Naive thymus-derived CD8-positive, alpha-beta T cell (primary cell): ENCODE results near the gene IMMP2L. TPM values are rescaled to one million over a fixed set of nuclear protein-coding genes. Genes with fewer than 3 reads are reported as not detected.

Source experiments
- ATAC-seq, 2 donors: fragments of 150-1000 bp; cut with Tn5 transposase in 1 of 2; sonication (Bioruptor Pico), chemical (Tn5 transposase) in 1 of 2; 1 replicate in 1 of 2; 2 replicates in 1 of 2; pipeline ENCODE4 v1.10.0; 2021; ENCODE audit warnings: mild to moderate bottlenecking in 2 of 2, moderate library complexity in 2 of 2
- POLR2A ChIA-PET: fragments of 350-600 bp; sonication (Branson Sonifier 250); formaldehyde crosslinking; loops from one replicate; lab custom pipeline; 2021; ENCODE audit warnings: antibody characterized with exemption; lab: Charles Lee
- DNase-seq, 10 donors: peaks; one replicate each; pipeline versions ENCODE4 v3.0.0 to v3.0.0-alpha.2; 2020 to 2022
- H3K27ac Mint-ChIP-seq, 10 donors: one replicate each; pipeline ENCODE4 v1.8.0; 2020 to 2022; ENCODE audit warnings: mild to moderate bottlenecking in 10 of 10, mixed read lengths in 10 of 10, moderate library complexity in 4 of 10, inconsistent platforms in 1 of 10
- H3K27me3 Mint-ChIP-seq, 5 donors: one replicate each; pipeline ENCODE4 v1.8.0; 2021 to 2022; ENCODE audit warnings: mixed read lengths in 5 of 5
- H3K36me3 Mint-ChIP-seq, 3 donors: one replicate each; pipeline ENCODE4 v1.8.0; 2020 to 2022; ENCODE audit warnings: mixed read lengths in 3 of 3, mild to moderate bottlenecking in 2 of 3, inconsistent platforms in 1 of 3
- H3K4me1 Mint-ChIP-seq, 4 donors: one replicate each; pipeline ENCODE4 v1.8.0; 2021 to 2022; ENCODE audit warnings: mixed read lengths in 4 of 4
- H3K4me3 Mint-ChIP-seq, 10 donors: one replicate each; pipeline ENCODE4 v1.8.0; 2020 to 2022; ENCODE audit warnings: mild to moderate bottlenecking in 10 of 10, mixed read lengths in 10 of 10, moderate library complexity in 6 of 10, inconsistent platforms in 1 of 10
- H3K9me3 Mint-ChIP-seq, 9 donors: one replicate each; pipeline ENCODE4 v1.8.0; 2020 to 2022; ENCODE audit warnings: mixed read lengths in 9 of 9, mild to moderate bottlenecking in 3 of 9, inconsistent platforms in 1 of 9, moderate library complexity in 1 of 9
- polyA plus RNA-seq, 3 donors: library from polyadenylated mRNA; unstranded; fragments of 300-500 nt; fragmentation: Illumina TruSeq; gene quantifications; one replicate each; pipeline ENCODE4 v1.2.3, GENCODE V29; 2021
- total RNA-seq, 8 experiments: library from RNA in 2 of 8; stranded (reverse) in 2 of 8; gene quantifications; one replicate each; pipeline ENCODE4 v1.2.3 and lab custom pipeline; 2021 to 2026

The IMMP2L gene
- total and polyA plus RNA-seq, 5 experiments from 2014 or later = 17.1 to 29.1 (median 19.6) TPM

DNA sequence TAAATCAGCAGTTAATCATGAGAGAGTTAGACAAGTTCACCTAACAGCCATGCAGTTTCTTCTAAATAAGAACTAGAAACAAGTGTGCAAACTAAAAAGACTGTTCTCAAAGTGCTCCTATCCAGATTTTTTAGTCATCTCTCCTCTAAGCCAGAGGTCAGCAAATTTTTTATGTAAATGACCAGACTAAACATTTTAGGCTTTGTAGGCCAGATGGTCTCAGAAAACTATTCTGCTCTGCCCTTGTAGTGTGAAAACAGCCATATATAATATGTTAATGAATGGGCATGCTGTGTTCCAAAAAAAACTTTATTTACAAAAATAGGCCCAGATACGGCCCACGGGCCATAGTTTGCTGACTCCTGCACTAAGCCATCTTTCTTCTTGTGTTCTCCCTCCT, 734.4 kb downstream of the IMMP2L start:
- Mint-ChIP-seq H3K27me3 (no peaks in the 10 kb centered on the region), H3K4me1 (peaks cover 3 to 5% (median 4%) of the 10 kb centered on the region in 4 donors), H3K36me3 (no peaks in the 10 kb centered on the region), H3K27ac (no peak overlapping the region), H3K4me3 (no peak overlapping the region), H3K9me3 (peaks cover 0 to 2% (median 0%) of the 10 kb centered on the region in 9 donors)
- ATAC-seq = no peak
- POLR2A ChIA-PET = no interaction called here
- DNase-seq = no peak

DNA sequence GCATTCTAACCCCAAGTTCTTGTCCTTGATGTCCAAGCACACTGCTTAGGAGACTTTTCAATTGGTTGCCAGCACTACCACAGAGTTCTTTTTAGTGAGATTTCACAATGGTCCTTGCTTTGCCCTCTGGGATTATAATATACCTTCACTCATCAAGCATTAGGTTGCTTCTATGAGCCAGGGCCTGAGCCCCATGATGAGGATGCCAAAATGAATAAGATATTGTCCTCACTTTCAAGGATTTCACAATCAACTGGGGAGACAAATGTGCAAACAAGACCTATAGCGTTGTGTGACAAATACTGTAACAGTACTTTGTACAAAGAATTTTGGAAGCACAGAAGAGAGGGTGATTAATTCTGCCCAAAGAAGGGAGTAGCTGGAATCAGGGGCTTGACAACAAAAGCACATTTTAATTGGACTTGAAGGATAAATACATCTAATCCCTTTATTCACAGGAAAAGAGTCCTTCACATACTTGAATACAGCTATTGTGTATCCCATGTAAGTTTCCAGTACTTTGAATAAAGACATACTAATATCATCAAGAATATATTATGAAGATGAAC, 734.9 kb downstream of the IMMP2L start:
- ATAC-seq = no peak
- Mint-ChIP-seq H3K4me3 (no peak overlapping the region), H3K27ac (no peak overlapping the region), H3K27me3 (no peaks in the 10 kb centered on the region), H3K36me3 (no peaks in the 10 kb centered on the region), H3K4me1 (peaks cover 3 to 5% (median 4%) of the 10 kb centered on the region in 4 donors), H3K9me3 (peaks cover 0 to 2% (median 0%) of the 10 kb centered on the region in 9 donors)
- POLR2A ChIA-PET = no interaction called here
- no peak for DNase-seq

DNA sequence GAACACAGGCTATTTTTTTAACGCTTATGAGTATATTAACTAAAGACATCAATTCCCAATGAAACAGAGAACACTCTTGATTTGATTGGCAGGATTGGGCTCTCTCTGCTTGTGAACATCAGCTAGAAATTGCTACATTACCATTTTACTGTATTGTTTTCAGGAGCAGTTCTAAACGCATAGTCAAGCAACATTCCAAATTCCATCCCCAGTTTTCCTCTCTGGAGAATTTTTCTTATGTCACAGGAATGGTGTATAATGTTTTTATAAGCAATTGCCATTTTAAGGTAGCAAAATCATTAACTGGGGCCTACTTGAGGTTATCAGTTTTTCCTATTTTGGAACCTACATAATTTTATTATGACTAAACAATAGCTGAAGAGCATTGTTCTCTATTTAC, 748.3 kb downstream of the IMMP2L start:
- no peaks in the 10 kb centered on the region for H3K4me1 Mint-ChIP-seq
- no peak overlapping the region for H3K27ac Mint-ChIP-seq
- POLR2A ChIA-PET = interaction anchor here (0.7 kb wide), 1 partner anchor 49 kb away, joined by 3 read pairs; no protein-coding TSS in a partner anchor
- H3K9me3 Mint-ChIP-seq = peaks cover 0 to 2% (median 0%) of the 10 kb centered on the region in 9 donors
- H3K27me3 Mint-ChIP-seq = no peaks in the 10 kb centered on the region
- DNase-seq (no peak), ATAC-seq (no peak)
- no peaks in the 10 kb centered on the region for H3K36me3 Mint-ChIP-seq
- H3K4me3 Mint-ChIP-seq = no peak overlapping the region

GRCh38 chr7:110809832-110810231, 752.5 kb downstream of the IMMP2L start:
- H3K27me3 Mint-ChIP-seq = no peaks in the 10 kb centered on the region
- H3K4me1 Mint-ChIP-seq = peaks cover 0 to 3% (median 0%) of the 10 kb centered on the region in 4 donors
- POLR2A ChIA-PET = no interaction called here

GRCh38 chr7:110808361-110808760, 753.9 kb downstream of the IMMP2L start:
- H3K36me3 Mint-ChIP-seq = no peaks in the 10 kb centered on the region
- H3K4me1 Mint-ChIP-seq = peaks cover 0 to 3% (median 0%) of the 10 kb centered on the region in 4 donors
- no peak overlapping the region for H3K4me3 Mint-ChIP-seq
- ATAC-seq = no peak
- no peak for DNase-seq
- POLR2A ChIA-PET = no interaction called here
- no peaks in the 10 kb centered on the region for H3K27me3 Mint-ChIP-seq
- H3K9me3 Mint-ChIP-seq = peaks cover 0 to under 1% (median 0%) of the 10 kb centered on the region in 9 donors
- H3K27ac Mint-ChIP-seq = no peak overlapping the region

More at GRCh38 chr7:110809832-110810231, 752.5 kb downstream of the IMMP2L start:
- no peak for DNase-seq
- Mint-ChIP-seq H3K36me3 (no peaks in the 10 kb centered on the region), H3K9me3 (no peaks in the 10 kb centered on the region), H3K4me3 (no peak overlapping the region), H3K27ac (no peak overlapping the region)
- no peak for ATAC-seq

GRCh38 chr7:110804501-110804900, 757.8 kb downstream of the IMMP2L start:
- no peak for ATAC-seq
- Mint-ChIP-seq H3K27me3 (no peaks in the 10 kb centered on the region), H3K9me3 (peaks cover 0 to 6% (median 0%) of the 10 kb centered on the region in 9 donors), H3K4me3 (no peak overlapping the region), H3K36me3 (no peaks in the 10 kb centered on the region), H3K27ac (no peak overlapping the region), H3K4me1 (peaks cover 0 to 4% (median 2%) of the 10 kb centered on the region in 4 donors)
- POLR2A ChIA-PET = no interaction called here
- DNase-seq = no peak

DNA sequence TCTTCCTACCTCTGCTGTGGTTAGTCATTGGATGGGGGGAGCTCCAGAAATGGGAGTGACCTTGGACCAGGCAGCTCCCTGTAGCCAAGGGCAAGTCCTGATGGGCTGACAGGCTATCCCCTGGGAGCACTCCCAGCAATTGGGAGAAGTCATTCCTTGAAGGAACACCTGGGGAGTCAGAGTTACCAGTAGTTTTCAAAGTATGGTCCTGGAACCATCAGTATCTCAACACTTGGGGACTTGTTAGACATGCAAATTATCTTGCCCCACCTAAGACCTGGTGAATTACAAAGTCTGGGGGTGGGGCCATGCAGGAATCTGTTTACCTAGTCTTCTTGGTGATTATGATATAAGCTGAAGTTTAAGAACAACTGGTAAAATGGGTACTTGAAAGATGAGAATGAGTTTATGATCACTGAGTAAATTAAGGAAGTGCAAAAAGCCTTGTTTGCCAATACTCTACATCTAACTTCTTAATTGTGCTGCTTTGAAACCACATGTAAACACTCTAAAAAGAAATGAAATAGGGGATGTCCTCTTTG, 758.6 kb downstream of the IMMP2L start:
- Mint-ChIP-seq H3K9me3 (peaks cover 0 to 6% (median 0%) of the 10 kb centered on the region in 9 donors), H3K36me3 (no peaks in the 10 kb centered on the region), H3K27ac (peak overlapping the region in 1 of 10 donors; percentile 22), H3K4me3 (no peak overlapping the region), H3K4me1 (peaks cover 0 to 4% (median 2%) of the 10 kb centered on the region in 4 donors), H3K27me3 (no peaks in the 10 kb centered on the region)
- POLR2A ChIA-PET = no interaction called here
- DNase-seq (no peak), ATAC-seq (no peak)

GRCh38 chr7:110801502-110801901, 760.8 kb downstream of the IMMP2L start:
- no peaks in the 10 kb centered on the region for H3K36me3 Mint-ChIP-seq
- no peak for DNase-seq
- H3K27me3 Mint-ChIP-seq = no peaks in the 10 kb centered on the region
- ATAC-seq = no peak
- H3K4me3 Mint-ChIP-seq = no peak overlapping the region
- H3K9me3 Mint-ChIP-seq = peaks cover 0 to 6% (median 0%) of the 10 kb centered on the region in 9 donors
- POLR2A ChIA-PET = no interaction called here
- H3K27ac Mint-ChIP-seq = no peak overlapping the region
- peaks cover 0 to 4% (median 0%) of the 10 kb centered on the region in 4 donors for H3K4me1 Mint-ChIP-seq

GRCh38 chr7:110800984-110801383, 761.3 kb downstream of the IMMP2L start:
- H3K9me3 Mint-ChIP-seq = peaks cover 0 to 6% (median 0%) of the 10 kb centered on the region in 9 donors
- no peak overlapping the region for H3K4me3 Mint-ChIP-seq
- H3K27ac Mint-ChIP-seq = no peak overlapping the region
- no peaks in the 10 kb centered on the region for H3K27me3 Mint-ChIP-seq
- H3K36me3 Mint-ChIP-seq = no peaks in the 10 kb centered on the region
- ATAC-seq (no peak), DNase-seq (no peak)
- POLR2A ChIA-PET = no interaction called here
- H3K4me1 Mint-ChIP-seq = peaks cover 0 to 4% (median 0%) of the 10 kb centered on the region in 4 donors

DNA sequence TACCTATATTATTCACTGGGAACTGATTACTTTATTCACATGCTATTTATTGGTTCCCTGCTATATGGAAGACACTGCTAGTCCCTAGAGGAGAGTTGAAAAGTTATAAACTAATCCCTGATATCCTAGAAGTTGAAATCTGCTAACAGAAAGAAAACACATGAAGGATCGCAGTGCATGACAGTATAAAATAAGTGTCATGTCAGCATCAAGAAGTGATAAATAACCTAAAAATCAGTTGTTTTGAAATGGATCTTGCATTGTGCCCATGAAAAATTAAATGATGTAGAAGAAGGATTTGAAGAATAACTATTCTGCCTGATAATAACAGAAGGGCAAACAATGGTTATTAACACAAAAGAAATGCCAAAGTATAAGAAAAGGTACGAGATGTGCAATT, 764.6 kb downstream of the IMMP2L start:
- DNase-seq = no peak
- no peak for ATAC-seq
- no peak overlapping the region for H3K27ac Mint-ChIP-seq
- POLR2A ChIA-PET = no interaction called here
- H3K4me3 Mint-ChIP-seq = no peak overlapping the region
- H3K27me3 Mint-ChIP-seq = no peaks in the 10 kb centered on the region
- H3K36me3 Mint-ChIP-seq = no peaks in the 10 kb centered on the region
- H3K4me1 Mint-ChIP-seq = peaks cover 0 to 3% (median 0%) of the 10 kb centered on the region in 4 donors
- H3K9me3 Mint-ChIP-seq = peaks cover 0 to 1% (median 0%) of the 10 kb centered on the region in 9 donors

- no peak for DNase-seq
- no peak overlapping the region for H3K27ac Mint-ChIP-seq
- POLR2A ChIA-PET = interaction anchor here (0.7 kb wide), 1 partner anchor 9 kb away, joined by 3 read pairs; no protein-coding TSS in a partner anchor
- H3K27me3 Mint-ChIP-seq = no peaks in the 10 kb centered on the region
- H3K4me1 Mint-ChIP-seq = peaks cover 0 to 1% (median 0%) of the 10 kb centered on the region in 4 donors
- H3K4me3 Mint-ChIP-seq = no peak overlapping the region
- no peaks in the 10 kb centered on the region for H3K36me3 Mint-ChIP-seq
- no peak for ATAC-seq
- H3K9me3 Mint-ChIP-seq = peaks cover 0 to under 1% (median 0%) of the 10 kb centered on the region in 9 donors
These were observed 771.3 kb downstream of the IMMP2L start for GRCh38 chr7:110790992-110791391.

DNA sequence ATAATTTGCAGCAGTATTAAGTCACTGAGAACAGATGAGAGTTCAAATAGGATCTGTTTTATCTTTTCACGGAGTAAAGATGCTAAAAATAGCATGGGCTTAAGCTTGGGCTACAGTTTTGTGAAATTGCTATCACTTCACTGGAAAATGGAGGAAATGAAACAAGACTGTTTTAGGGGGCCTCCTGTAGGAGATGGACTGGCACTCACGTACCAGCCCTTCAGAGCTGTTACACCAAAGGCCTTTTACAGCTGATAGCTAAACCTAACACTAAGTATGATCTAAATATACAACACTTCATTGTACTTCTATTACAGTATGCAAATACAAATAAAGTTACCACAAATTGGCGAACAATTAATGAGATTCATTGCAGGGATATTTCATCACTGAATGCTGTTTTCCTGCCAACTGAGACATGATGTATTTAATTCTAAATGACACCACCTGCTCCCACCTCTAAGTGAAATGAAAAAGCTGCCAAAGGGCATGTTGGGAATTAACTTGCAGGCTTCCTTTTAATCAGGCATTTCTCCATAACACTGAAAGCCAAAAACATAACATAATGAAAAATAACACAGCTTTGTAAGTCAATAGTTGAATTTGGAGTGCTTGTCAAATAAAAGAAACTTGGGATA, 775.8 kb downstream of the IMMP2L start:
- no peak overlapping the region for H3K4me3 Mint-ChIP-seq
- H3K27ac Mint-ChIP-seq = no peak overlapping the region
- no peaks in the 10 kb centered on the region for H3K36me3 Mint-ChIP-seq
- ATAC-seq (no peak), DNase-seq (no peak)
- POLR2A ChIA-PET = no interaction called here
- H3K4me1 Mint-ChIP-seq = peaks cover 0 to 3% (median 0%) of the 10 kb centered on the region in 4 donors
- H3K27me3 Mint-ChIP-seq = no peaks in the 10 kb centered on the region
- no peaks in the 10 kb centered on the region for H3K9me3 Mint-ChIP-seq

DNA sequence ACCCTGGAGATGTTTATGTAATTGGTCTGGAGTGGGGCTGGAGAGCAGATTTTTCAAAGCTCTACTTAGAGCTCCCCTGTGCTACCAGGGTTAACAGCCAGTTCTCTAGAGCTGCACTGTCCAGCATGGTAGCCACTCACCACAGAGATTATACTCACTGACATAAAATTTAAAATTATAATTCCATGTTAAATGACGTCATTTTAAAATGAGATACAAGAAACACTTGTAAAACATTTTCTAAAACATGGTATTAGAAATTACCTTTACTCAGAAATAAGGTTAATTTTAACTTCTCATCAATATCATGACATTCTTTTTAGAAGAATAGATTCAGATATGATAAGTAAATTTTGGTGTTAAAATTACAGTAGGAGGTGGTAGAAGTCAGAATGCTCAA, 777.5 kb downstream of the IMMP2L start:
- Mint-ChIP-seq H3K27me3 (no peaks in the 10 kb centered on the region), H3K36me3 (no peaks in the 10 kb centered on the region), H3K9me3 (no peaks in the 10 kb centered on the region), H3K4me1 (peaks cover 0 to 3% (median 1%) of the 10 kb centered on the region in 4 donors), H3K27ac (no peak overlapping the region), H3K4me3 (no peak overlapping the region)
- DNase-seq (no peak), ATAC-seq (no peak)
- POLR2A ChIA-PET = no interaction called here
